Upper lobe of left lung (tissue), 6 donors: ENCODE measurements around the gene NDUFB1. TPM values are rescaled to one million over a fixed set of nuclear protein-coding genes. Genes with fewer than 3 reads are reported as not detected.

Source experiments
- ATAC-seq, 2 donors: fragments of 200-7000 bp; cut with Tn5 transposase; one replicate each; pipeline ENCODE4 v1.9.1; 2022; ENCODE audit warnings: mild to moderate bottlenecking in 2 of 2, moderate library complexity in 2 of 2; ENCODE audit not compliant: low FRiP score in 2 of 2
- DNase-seq, 2 donors: peaks; one replicate each; pipeline ENCODE4 v3.0.0-alpha.2; 2019 to 2020
- H3K27ac ChIP-seq, 4 donors: fragments of 200-600 bp; sonication (generic); one replicate each; pipeline ENCODE4 v1.5.1; 2016 to 2019
- H3K27me3 ChIP-seq, 4 donors: fragments of 200-600 bp; sonication (generic); one replicate each; pipeline ENCODE4 v1.5.1; 2017 to 2019
- H3K36me3 ChIP-seq, 4 donors: fragments of 200-600 bp; sonication (generic); one replicate each; pipeline ENCODE4 v1.5.1; 2016 to 2019
- H3K4me1 ChIP-seq, 4 donors: fragments of 200-600 bp; sonication (generic); one replicate each; pipeline ENCODE4 v1.5.1; 2018 to 2019
- H3K4me3 ChIP-seq, 4 donors: fragments of 200-600 bp; sonication (generic); one replicate each; pipeline ENCODE4 v1.5.1; 2017 to 2019; ENCODE audit warnings: mild to moderate bottlenecking in 2 of 4, moderate library complexity in 1 of 4
- H3K9me3 ChIP-seq, 4 donors: fragments of 200-600 bp; sonication (generic); one replicate each; pipeline ENCODE4 v1.5.1; 2018 to 2019
- EP300 ChIP-seq, 4 donors: sonication (generic); formaldehyde crosslinking; IDR thresholded peaks; one replicate each; pipeline ENCODE4 v1.5.1; 2017; ENCODE audit warnings: antibody characterized with exemption in 4 of 4, control low read depth in 2 of 4
- POLR2A ChIP-seq, 4 donors: fragments of 450-650 bp; IDR thresholded peaks; one replicate each; pipeline ENCODE4 v1.5.1; 2016 to 2017; ENCODE audit warnings: antibody characterized with exemption in 4 of 4, mild to moderate bottlenecking in 2 of 4
- POLR2AphosphoS5 ChIP-seq, 2 donors: sonication (generic); formaldehyde crosslinking; IDR thresholded peaks; one replicate each; pipeline ENCODE4 v1.5.1; 2017; ENCODE audit warnings: antibody characterized with exemption in 2 of 2
- WGBS, 2 donors: methylation state at CpG; one replicate each; pipeline ENCODE4 v1.1.5; 2017 to 2018; 5-methylcytosine and 5-hydroxymethylcytosine counted together
- total RNA-seq, 6 donors: library from RNA; depleted of rRNA in 4 of 6; stranded (reverse); fragments of >200 nt in 4 of 6; gene quantifications; one replicate each; pipeline versions ENCODE4 v1.1.0 to v1.2.1, GENCODE V29; 2016 to 2021
- TF ChIP-seq, protein P1 (sequence below), 6 experiments: fragments of 450-650 bp in 4 of 6; fragments of 200-600 bp in 2 of 6; sonication (generic) in 2 of 6; IDR thresholded peaks; one replicate each; pipeline ENCODE4 v1.5.1; 2016 to 2019; ENCODE audit warnings: antibody characterized with exemption in 6 of 6
- donor health status: DM: no; HTN: no; CAD: no; lungs with moderate emphysema.
- donor health status: DM: no; HTN: yes; CAD: no; lungs with severe emphysema.

Gene NDUFB1
- total RNA-seq, 6 donors from 2014 or later, result 101 to 234 (median 168) TPM

DNA sequence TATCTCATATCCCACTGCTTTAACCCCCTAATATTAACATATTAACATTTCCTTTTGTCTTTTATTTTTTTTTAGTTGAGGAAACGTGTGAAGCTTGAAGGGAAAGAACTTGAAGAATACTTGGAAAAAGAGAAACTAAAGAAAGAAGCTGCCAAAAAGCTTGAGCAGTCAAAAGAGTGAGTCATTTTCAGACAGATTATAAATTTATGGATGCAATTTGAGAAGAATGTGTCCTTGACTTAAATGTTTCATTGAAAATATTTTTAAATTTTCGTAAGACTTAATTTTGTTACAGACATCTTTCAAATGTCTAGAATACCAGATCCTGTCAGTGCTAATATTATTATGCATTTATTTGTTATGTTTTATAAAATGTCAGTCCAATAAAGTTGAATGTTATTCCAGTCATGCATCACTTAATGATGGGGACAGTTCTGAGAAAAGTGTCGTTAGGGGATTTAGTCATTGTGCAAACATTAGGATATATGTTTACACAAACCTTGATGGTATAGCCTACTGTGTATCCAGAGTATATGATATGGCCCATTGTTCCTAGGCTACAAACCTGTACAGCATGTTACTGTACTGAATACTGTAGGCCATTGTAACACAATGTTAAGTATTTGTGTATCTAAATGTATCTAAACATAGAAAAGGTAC lies 32.9 kb upstream of the NDUFB1 start:
- ATAC-seq, result no peak
- WGBS, 2 donors, result 65 to 67% methylated on average over 3 of the region's 3 CpGs
- Histone ChIP-seq H3K27ac (no peak overlapping the region), H3K9me3 (no peaks in the 10 kb centered on the region), H3K27me3 (no peaks in the 10 kb centered on the region), H3K36me3 (peaks cover 26 to 73% (median 43%) of the 10 kb centered on the region in 4 donors), H3K4me1 (peaks cover 0 to 10% (median 2%) of the 10 kb centered on the region in 4 donors), H3K4me3 (no peak overlapping the region)
- DNase-seq, result no peak
- TF ChIP-seq POLR2AphosphoS5 (IDR thresholded peaks at IDR 0.05) (no peak), EP300 (IDR thresholded peaks at IDR 0.05) (no peak), POLR2A (IDR thresholded peaks at IDR 0.05) (no peak)
- TF ChIP-seq, protein P1, sequence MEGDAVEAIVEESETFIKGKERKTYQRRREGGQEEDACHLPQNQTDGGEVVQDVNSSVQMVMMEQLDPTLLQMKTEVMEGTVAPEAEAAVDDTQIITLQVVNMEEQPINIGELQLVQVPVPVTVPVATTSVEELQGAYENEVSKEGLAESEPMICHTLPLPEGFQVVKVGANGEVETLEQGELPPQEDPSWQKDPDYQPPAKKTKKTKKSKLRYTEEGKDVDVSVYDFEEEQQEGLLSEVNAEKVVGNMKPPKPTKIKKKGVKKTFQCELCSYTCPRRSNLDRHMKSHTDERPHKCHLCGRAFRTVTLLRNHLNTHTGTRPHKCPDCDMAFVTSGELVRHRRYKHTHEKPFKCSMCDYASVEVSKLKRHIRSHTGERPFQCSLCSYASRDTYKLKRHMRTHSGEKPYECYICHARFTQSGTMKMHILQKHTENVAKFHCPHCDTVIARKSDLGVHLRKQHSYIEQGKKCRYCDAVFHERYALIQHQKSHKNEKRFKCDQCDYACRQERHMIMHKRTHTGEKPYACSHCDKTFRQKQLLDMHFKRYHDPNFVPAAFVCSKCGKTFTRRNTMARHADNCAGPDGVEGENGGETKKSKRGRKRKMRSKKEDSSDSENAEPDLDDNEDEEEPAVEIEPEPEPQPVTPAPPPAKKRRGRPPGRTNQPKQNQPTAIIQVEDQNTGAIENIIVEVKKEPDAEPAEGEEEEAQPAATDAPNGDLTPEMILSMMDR (IDR thresholded peaks at IDR 0.05), result no peak

DNA sequence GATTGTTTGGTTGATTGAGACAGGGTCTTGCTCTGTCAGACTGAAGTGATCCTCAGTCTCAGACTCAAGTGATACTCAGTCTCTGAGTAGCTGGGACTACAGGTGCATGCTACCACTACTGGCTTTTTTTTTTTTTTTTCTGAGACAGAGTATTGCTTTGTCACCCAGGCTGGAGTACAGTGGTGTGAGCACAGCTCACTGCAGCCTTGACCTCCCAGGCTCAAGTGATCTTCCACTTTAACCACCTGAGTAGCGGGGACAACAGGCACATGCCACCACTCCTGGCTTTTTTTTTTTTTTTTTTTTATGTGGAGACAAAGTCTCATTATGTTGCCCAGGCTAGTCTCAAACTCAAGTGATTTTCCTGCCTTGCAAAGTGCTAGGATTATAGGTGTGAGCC lies 32.1 kb upstream of the NDUFB1 start:
- TF ChIP-seq, protein P1 (IDR thresholded peaks at IDR 0.05), result no peak
- peak in 1 of 4 donors; percentile 26 for TF ChIP-seq EP300 (IDR thresholded peaks at IDR 0.05)
- no peak for TF ChIP-seq POLR2A (IDR thresholded peaks at IDR 0.05)
- no peaks in the 10 kb centered on the region for H3K9me3 ChIP-seq
- H3K27me3 ChIP-seq, result no peaks in the 10 kb centered on the region
- H3K36me3 ChIP-seq, result peaks cover 18 to 64% (median 41%) of the 10 kb centered on the region in 4 donors
- no peak overlapping the region for H3K4me3 ChIP-seq
- ATAC-seq, result peak; percentile 32 to 84
- peaks cover 0 to 10% (median 2%) of the 10 kb centered on the region in 4 donors for H3K4me1 ChIP-seq
- peak in 1 of 2 donors; percentile 67 for DNase-seq
- WGBS, 2 donors, result 86 to 89% methylated on average over 1 of the region's 1 CpG
- peak overlapping the region in 1 of 4 donors; percentile 43 for H3K27ac ChIP-seq

DNA sequence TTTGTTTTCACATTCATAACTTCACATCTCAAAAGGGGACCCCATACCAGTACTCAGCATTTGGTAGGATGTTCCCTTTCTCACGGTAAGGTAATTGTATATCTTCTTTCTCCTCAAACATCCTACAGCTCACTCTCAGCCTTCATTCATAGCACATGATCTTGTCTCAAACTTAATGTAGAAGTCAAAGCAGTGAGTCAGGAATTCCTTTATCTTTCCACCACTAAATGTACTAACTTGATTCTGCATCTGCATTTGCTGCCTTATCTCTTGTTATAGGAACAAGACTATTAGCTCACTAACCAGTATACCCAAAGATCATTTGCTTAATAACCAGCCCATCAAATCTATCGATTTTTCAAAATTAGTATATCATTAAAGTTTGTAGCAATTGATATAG lies 23.2 kb upstream of the NDUFB1 start:
- Histone ChIP-seq H3K27ac (no peak overlapping the region), H3K4me3 (no peak overlapping the region), H3K27me3 (no peaks in the 10 kb centered on the region), H3K9me3 (no peaks in the 10 kb centered on the region), H3K36me3 (peaks cover 20 to 82% (median 64%) of the 10 kb centered on the region in 4 donors), H3K4me1 (no peaks in the 10 kb centered on the region)
- WGBS, 2 donors, result 93 to 100% methylated on average over 2 of the region's 2 CpGs
- TF ChIP-seq POLR2AphosphoS5 (IDR thresholded peaks at IDR 0.05) (no peak), POLR2A (IDR thresholded peaks at IDR 0.05) (no peak), EP300 (IDR thresholded peaks at IDR 0.05) (no peak)
- TF ChIP-seq, protein P1 (IDR thresholded peaks at IDR 0.05), result no peak
- DNase-seq, result no peak
- ATAC-seq, result no peak

DNA sequence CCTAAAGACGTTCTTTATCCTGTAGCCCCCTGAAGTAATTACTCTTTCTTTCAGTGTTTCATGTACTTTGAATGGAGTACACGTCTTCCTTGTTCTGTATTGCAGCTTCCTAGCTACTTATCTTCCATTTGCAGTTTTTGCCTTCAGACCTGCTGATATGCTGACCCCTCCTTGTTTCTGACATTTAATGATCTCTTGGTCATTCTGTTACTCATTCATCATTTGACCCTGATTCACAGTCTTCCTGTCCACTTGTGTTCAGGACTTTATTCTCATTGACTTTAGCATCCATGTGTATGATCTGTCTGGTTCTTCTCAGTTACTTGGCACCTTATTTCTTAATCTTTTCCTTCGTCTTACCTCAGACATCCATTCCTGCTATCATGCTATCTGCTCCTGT lies 22.5 kb upstream of the NDUFB1 start:
- no peaks in the 10 kb centered on the region for H3K9me3 ChIP-seq
- no peaks in the 10 kb centered on the region for H3K27me3 ChIP-seq
- no peak overlapping the region for H3K4me3 ChIP-seq
- H3K27ac ChIP-seq, result no peak overlapping the region
- H3K4me1 ChIP-seq, result no peaks in the 10 kb centered on the region
- DNase-seq, result no peak
- 88 to 93% methylated on average over 3 of the region's 3 CpGs for WGBS, 2 donors
- ATAC-seq, result no peak
- peaks cover 20 to 87% (median 63%) of the 10 kb centered on the region in 4 donors for H3K36me3 ChIP-seq
- TF ChIP-seq EP300 (IDR thresholded peaks at IDR 0.05) (no peak), POLR2A (IDR thresholded peaks at IDR 0.05) (no peak), POLR2AphosphoS5 (IDR thresholded peaks at IDR 0.05) (no peak)
- TF ChIP-seq, protein P1 (IDR thresholded peaks at IDR 0.05), result no peak

DNA sequence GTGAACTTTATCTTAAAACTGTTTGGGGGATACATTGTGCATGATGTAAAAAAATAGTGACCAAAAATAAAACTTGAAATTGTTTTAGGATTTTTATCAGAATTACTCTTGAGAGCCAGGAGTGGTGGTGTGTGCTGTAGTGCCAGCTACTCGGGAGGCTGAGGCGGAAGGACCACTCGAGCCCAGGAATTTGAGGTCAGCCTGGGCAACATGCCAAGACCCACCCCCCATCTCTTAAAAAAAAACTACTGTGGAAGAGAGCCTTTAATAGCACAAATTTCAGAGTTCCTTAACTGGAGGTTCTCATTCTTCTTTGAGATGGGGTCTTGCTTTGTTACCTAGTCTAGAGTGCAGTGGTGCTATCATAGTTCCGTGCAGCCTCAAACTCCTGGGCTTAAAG lies 21.8 kb upstream of the NDUFB1 start:
- Histone ChIP-seq H3K27me3 (no peaks in the 10 kb centered on the region), H3K36me3 (peaks cover 20 to 93% (median 67%) of the 10 kb centered on the region in 4 donors), H3K4me3 (no peak overlapping the region), H3K27ac (no peak overlapping the region), H3K4me1 (no peaks in the 10 kb centered on the region), H3K9me3 (no peaks in the 10 kb centered on the region)
- TF ChIP-seq, protein P1 (IDR thresholded peaks at IDR 0.05), result no peak
- TF ChIP-seq POLR2A (IDR thresholded peaks at IDR 0.05) (no peak), EP300 (IDR thresholded peaks at IDR 0.05) (no peak), POLR2AphosphoS5 (IDR thresholded peaks at IDR 0.05) (no peak)
- DNase-seq, result no peak
- ATAC-seq, result no peak
- 61 to 66% methylated on average over 4 of the region's 4 CpGs for WGBS, 2 donors
